Subcutaneous adipose tissue (tissue), 4 donors: ENCODE data around the gene MGAT3. TPM values are rescaled to one million over a fixed set of nuclear protein-coding genes. Genes with fewer than 3 reads are reported as not detected.

Experiments
- total RNA-seq, 4 donors: library from RNA; depleted of rRNA; stranded (reverse); fragments of >200 nt; gene quantifications; one replicate each; pipeline ENCODE4 v1.1.0, GENCODE V29; 2016
- TF ChIP-seq, protein P1 (sequence below): fragments of 450-650 bp; IDR thresholded peaks from one replicate; pipeline ENCODE4 v1.5.1; 2016; ENCODE audit warnings: low read depth, mild to moderate bottlenecking, control low read depth, antibody characterized with exemption, moderate library complexity

Gene MGAT3
- total RNA-seq, 4 donors from 2014 or later = 6.5 to 13.4 (median 10.5) TPM

DNA sequence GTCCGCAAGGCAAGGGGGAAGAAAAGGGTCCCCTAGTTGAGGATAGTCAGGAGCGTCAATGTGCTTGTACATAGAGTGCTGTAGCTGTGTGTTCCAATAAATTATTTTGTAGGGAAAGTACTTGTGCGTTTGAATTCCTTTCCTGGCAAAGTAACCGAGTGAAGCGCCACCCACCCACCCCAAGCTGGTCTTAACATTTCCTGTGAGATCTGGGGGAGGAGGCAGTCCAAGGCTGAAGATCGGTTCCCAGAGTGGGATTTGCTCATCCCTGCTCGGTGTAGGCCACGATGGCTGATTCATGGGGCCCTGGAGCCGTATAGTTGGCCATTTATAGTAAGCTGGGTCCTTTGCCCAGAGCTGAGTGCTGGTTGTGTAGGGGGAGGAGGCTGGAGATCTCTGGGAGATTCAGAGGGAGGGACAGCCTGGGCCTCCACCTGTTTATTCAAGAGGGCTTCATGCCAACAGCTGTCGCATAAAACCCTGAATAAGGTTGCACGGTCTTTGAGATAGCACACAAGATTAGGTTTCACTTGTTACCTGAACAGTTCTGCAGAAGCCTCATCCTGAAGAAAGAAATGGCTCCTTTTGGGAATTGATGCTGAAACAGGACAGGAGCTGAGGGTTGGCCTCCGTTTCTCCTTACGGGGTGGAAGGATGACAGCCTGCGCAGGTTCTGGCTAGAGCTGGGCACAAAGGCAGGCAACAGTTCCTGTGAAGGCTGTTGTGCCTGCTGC, 65.9 kb downstream of the MGAT3 start:
- TF ChIP-seq, protein P1, sequence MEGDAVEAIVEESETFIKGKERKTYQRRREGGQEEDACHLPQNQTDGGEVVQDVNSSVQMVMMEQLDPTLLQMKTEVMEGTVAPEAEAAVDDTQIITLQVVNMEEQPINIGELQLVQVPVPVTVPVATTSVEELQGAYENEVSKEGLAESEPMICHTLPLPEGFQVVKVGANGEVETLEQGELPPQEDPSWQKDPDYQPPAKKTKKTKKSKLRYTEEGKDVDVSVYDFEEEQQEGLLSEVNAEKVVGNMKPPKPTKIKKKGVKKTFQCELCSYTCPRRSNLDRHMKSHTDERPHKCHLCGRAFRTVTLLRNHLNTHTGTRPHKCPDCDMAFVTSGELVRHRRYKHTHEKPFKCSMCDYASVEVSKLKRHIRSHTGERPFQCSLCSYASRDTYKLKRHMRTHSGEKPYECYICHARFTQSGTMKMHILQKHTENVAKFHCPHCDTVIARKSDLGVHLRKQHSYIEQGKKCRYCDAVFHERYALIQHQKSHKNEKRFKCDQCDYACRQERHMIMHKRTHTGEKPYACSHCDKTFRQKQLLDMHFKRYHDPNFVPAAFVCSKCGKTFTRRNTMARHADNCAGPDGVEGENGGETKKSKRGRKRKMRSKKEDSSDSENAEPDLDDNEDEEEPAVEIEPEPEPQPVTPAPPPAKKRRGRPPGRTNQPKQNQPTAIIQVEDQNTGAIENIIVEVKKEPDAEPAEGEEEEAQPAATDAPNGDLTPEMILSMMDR = no peak

GRCh38 chr22:39524089-39524752, 67.4 kb downstream of the MGAT3 start:
- TF ChIP-seq, protein P1 = no peak

GRCh38 chr22:39524753-39525657, 68.2 kb downstream of the MGAT3 start:
- TF ChIP-seq, protein P1 = no peak

GRCh38 chr22:39525658-39525975, 68.8 kb downstream of the MGAT3 start:
- TF ChIP-seq, protein P1 = no peak

DNA sequence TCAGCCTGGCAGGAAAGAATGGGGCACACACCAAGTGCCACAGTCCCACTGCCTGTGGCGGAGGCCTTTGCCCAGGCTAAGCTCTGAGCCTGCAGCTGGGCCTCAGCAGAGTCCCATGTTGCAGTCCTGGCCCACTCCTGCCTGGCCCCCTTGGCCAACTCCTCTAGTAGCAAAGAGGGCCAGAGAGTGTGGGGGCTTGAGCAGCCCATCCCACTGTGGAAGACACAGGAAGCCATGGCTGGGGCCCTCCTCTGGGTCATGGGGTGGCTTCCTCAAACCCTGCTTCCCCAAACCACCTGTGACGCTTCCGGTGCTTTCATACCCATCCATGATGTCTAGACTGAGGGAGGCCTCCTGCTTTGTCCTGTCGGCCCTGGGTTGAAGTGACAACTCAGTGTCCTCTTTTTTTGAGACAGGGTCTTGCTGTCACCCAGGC, 69.9 kb downstream of the MGAT3 start:
- TF ChIP-seq, protein P1 = no peak

DNA sequence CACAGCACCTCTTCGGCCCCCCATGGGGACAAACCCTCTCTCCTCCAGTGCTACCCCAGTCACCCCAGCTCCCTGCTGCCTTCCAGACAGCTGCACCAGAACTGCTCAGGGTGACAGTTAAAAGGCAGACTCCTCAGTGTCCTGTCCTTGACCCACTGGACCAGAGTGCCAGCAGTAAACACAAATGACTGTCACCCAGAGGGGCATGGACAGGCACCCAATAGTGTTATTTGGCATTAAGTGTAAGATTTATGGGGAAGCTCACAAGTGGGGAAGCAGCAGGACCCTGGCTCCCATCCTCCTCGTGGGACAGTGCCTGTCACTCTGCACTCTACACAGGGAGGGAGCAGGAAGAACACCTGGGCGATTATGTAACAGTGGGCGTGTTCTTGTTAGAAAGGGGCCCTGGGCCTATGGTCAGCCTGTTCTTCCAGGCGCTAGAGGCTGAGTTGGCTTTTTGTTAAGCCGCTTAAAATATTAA, 70.7 kb downstream of the MGAT3 start:
- TF ChIP-seq, protein P1 = no peak
